Activated T-helper 2 cell treated with anti-CD3 and anti-CD28 coated beads, Interferon-gamma antibody, Interleukin-2, Interleukin-4, amounts not matched to agents 10 μg/mL and 5 μg/mL and 100 μg/mL, durations not matched to agents 14 hours and 24 hours and 36 hours (primary cell): Measurements from ENCODE around the gene CACNA2D3. TPM values are rescaled to one million over a fixed set of nuclear protein-coding genes. Genes with fewer than 3 reads are reported as not detected.

ENCODE experiments used
- DNase-seq: peaks from one replicate; pipeline ENCODE4 v3.0.0; 2021; ENCODE audit warnings: low spot score
- H3K27ac Mint-ChIP-seq: one replicate; pipeline ENCODE4 v1.8.0; 2021; ENCODE audit warnings: mixed read lengths
- H3K27me3 Mint-ChIP-seq: one replicate; pipeline ENCODE4 v1.8.0; 2021; ENCODE audit warnings: low read depth, mixed read lengths
- H3K36me3 Mint-ChIP-seq: one replicate; pipeline ENCODE4 v1.8.0; 2021; ENCODE audit warnings: low read depth, mixed read lengths
- H3K4me1 Mint-ChIP-seq: one replicate; pipeline ENCODE4 v1.8.0; 2021; ENCODE audit warnings: low read depth, mixed read lengths
- H3K4me3 Mint-ChIP-seq: one replicate; pipeline ENCODE4 v1.8.0; 2021; ENCODE audit warnings: low read depth, mild to moderate bottlenecking, moderate library complexity, mixed read lengths
- H3K9me3 Mint-ChIP-seq: one replicate; pipeline ENCODE4 v1.8.0; 2021; ENCODE audit warnings: mixed read lengths
- intact Hi-C: fragments of 100-400 bp; cut with micrococcal nuclease; formaldehyde crosslinking; loops from one replicate; pipeline ENCODE4 v1.15.1; 2023
- total RNA-seq: library from RNA; stranded (reverse); gene quantifications from 2 replicates; pipeline ENCODE4 v1.2.3, GENCODE V29; 2022

Gene CACNA2D3
- total RNA-seq, 1 donor from 2014 or later, result not detected

DNA sequence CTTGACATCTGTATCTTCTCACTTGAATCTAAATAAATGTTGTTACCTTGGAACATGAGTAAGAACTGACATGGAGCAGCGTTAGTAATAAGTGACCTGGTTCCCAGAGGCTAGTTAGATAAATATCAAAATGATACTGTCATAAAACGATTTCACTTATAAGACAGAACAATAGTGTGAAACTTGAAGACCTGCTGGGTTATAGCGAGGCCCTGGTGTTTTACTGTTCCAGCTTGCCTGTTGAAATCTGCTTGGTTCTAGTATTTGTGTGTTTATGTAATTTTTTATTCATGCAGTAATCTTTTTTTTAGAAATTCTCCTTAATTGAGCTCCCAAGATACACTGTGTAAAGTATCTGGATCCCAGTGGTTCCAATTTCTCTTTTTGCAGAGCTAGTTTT is 129.4 kb downstream of the CACNA2D3 start:
- DNase-seq, result no peak
- no peaks in the 10 kb centered on the region for H3K4me1 Mint-ChIP-seq
- intact Hi-C loops, result no loop called here

DNA sequence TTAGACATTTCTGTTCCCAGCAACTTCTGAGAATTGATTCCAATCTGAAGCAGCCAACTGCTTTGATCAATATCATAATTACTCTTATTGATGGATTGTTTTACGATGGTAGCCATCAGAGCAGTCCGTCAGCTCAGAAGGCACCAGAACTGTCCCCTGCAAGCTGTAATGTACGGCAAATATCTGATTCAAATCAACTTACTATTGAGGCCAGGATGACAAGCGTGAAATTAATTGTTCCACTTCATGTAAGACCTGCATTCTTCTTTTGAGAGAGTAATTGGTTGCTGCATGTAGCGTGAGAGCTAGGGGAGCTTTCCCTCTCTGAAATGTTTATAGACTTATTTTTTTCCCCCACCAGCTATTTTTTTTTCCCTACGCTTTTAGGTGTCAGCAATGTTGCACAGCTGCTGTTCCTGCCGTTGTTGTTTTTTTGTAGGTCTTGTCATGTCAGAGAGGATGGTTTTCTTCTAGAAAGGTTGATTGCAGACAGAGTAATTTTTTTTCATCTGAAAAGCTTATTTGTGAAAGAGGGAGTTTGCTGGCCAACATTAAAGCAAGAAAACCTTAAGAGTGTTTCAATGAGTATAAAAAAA is 134.9 kb downstream of the CACNA2D3 start:
- Mint-ChIP-seq H3K27me3 (no peaks in the 10 kb centered on the region), H3K27ac (no peak overlapping the region), H3K9me3 (no peaks in the 10 kb centered on the region), H3K36me3 (no peaks in the 10 kb centered on the region), H3K4me3 (no peak overlapping the region), H3K4me1 (no peaks in the 10 kb centered on the region)
- no peak for DNase-seq
- intact Hi-C loops, result no loop called here

More for the DNA sequence above, 129.4 kb downstream of the CACNA2D3 start:
- Mint-ChIP-seq H3K4me3 (no peak overlapping the region), H3K36me3 (no peaks in the 10 kb centered on the region), H3K27me3 (no peaks in the 10 kb centered on the region), H3K9me3 (peaks cover 1% of the 10 kb centered on the region), H3K27ac (no peak overlapping the region)

DNA sequence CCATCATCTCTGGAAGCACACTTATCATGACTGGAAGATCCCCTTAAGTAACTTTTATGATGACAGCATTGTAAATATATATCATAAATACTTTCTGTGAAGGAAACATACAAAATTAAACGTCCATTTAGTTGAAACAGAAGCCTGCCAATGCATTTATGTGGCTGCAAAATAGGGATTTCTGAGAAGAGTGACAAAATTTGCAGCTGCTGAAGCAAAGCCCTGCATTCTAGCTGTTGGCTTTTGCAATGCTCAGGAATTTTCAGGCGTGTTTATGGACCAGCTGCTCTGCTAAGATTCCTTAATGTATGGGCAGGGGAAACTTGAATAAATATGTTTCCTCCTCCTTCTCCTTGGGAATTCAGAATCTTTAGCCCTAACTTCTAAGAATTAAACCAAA is 137.3 kb downstream of the CACNA2D3 start:
- no peaks in the 10 kb centered on the region for H3K4me1 Mint-ChIP-seq
- H3K27me3 Mint-ChIP-seq, result no peaks in the 10 kb centered on the region
- intact Hi-C loops, result no loop called here
- H3K9me3 Mint-ChIP-seq, result no peaks in the 10 kb centered on the region
- no peak overlapping the region for H3K27ac Mint-ChIP-seq
- H3K36me3 Mint-ChIP-seq, result no peaks in the 10 kb centered on the region
- H3K4me3 Mint-ChIP-seq, result no peak overlapping the region
- no peak for DNase-seq

DNA sequence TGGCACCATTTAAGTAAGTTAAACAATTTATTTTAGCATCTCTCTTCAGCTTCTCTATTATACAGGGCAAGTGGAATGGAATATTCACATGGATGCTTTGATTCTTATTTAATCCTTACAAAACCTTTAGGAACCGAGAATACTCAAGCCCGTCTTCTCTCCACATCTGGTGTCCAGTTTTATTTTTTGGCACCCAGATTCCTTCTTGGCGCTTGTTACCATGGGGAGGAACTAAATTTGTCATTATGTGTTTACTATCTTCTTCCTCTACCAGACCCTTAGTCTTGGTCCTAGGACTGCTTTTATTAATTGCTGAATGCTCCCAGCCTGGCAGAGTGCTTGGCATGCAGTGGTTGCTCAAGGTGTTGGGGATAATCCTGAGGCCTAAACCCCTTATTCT is 138.8 kb downstream of the CACNA2D3 start:
- H3K9me3 Mint-ChIP-seq, result no peaks in the 10 kb centered on the region
- H3K27me3 Mint-ChIP-seq, result no peaks in the 10 kb centered on the region
- no peaks in the 10 kb centered on the region for H3K36me3 Mint-ChIP-seq
- no peaks in the 10 kb centered on the region for H3K4me1 Mint-ChIP-seq
- no peak overlapping the region for H3K27ac Mint-ChIP-seq
- DNase-seq, result no peak
- no peak overlapping the region for H3K4me3 Mint-ChIP-seq
- intact Hi-C loops, result no loop called here

DNA sequence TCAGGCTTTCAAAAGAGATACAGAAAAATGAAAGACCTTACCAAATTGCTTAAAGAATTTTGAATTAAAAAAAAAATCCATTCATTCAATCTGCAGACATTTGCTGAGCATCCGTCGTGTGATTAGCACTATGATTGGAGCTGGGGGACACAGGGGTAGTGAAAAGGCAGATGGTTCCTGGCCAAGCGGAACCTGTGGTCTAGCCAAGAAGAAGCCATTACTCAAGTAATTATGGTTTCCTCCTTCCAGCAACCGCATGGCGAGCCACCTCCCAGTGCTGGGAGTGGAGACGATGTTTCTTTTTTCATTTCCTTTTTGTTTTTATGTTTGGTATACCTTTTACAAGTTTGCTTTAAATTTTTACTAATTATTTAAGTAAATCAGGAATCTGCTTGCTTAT is 140.2 kb downstream of the CACNA2D3 start:
- Mint-ChIP-seq H3K36me3 (no peaks in the 10 kb centered on the region), H3K4me1 (no peaks in the 10 kb centered on the region), H3K4me3 (no peak overlapping the region), H3K27ac (no peak overlapping the region), H3K9me3 (no peaks in the 10 kb centered on the region), H3K27me3 (no peaks in the 10 kb centered on the region)
- no peak for DNase-seq
- intact Hi-C loops, result no loop called here

DNA sequence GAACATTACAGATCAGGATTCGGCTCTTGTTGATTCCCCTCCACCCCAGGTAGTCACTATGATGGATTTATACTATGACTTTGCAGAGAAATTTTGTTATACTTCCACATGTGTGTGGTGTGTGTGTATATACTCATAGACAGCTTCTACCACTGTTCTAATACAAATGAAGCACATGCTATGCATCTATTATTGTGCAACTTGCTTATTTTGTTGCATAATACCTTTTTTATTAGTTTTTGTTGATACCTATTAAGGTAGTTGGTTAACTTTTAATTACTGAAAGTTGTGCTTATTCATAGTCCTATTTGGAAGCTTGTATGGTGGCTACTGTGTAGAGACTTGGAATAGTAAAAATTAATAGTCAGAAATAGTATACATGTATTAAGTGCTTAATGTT is 140.6 kb downstream of the CACNA2D3 start:
- Mint-ChIP-seq H3K36me3 (no peaks in the 10 kb centered on the region), H3K4me1 (no peaks in the 10 kb centered on the region), H3K27me3 (no peaks in the 10 kb centered on the region), H3K4me3 (no peak overlapping the region), H3K9me3 (no peaks in the 10 kb centered on the region), H3K27ac (no peak overlapping the region)
- intact Hi-C loops, result no loop called here
- DNase-seq, result no peak

DNA sequence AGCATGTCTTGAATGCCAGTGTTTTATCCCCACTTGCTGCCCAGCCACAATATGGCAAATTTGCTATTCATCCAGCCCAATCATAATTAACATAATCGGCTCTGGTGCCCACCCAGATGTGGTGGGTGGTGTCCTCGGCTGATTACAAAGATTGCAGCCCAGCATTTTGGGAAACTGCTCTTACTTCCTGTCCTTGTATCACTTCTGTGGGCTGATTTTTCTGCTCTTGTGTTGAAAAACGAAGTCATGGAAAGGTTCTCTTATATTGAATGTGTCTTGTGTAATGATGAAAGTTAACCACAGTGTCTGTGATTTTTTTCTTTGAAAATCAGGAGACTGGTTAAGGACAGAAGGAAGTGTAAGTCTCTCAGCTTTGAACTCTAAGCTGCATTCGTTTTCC is 141.7 kb downstream of the CACNA2D3 start:
- Mint-ChIP-seq H3K27ac (no peak overlapping the region), H3K27me3 (no peaks in the 10 kb centered on the region), H3K4me3 (no peak overlapping the region), H3K9me3 (no peaks in the 10 kb centered on the region), H3K36me3 (no peaks in the 10 kb centered on the region), H3K4me1 (no peaks in the 10 kb centered on the region)
- intact Hi-C loops, result no loop called here
- no peak for DNase-seq

DNA sequence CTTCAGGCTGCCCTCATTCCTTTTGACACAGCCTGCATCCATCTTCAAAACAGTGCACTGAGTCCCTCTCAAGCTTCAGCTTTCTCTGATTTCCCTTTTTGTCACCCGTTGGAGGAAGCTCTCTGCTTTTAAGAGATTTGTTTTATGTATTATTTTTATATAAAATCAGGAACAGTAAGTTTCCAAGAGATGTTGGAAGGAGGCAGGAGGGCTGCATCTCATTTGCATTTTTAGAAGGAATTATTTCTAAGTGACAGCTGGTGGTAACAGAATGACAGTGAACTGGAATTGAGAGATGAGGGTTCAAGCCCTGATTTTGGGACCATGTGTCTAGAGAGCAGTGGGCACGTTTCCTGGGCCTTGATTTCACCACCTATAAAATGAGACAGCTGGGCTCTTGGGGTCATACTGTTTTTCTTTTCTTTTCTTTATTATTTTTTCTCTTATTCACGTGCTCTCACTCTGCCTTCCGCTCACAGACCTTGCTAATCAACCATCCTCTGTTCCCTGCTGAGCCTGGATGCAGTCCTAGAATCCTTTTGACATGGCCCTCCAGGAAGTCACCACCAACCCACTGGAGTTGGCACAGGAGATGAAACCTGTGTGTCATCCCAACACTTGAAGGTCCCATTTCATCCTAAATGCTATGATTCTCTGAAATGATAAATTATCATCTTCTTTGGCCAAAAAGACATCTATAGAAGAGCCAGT is 148.6 kb downstream of the CACNA2D3 start:
- no peak for DNase-seq
- Mint-ChIP-seq H3K36me3 (no peaks in the 10 kb centered on the region), H3K4me1 (no peaks in the 10 kb centered on the region), H3K27me3 (no peaks in the 10 kb centered on the region), H3K27ac (no peak overlapping the region), H3K4me3 (no peak overlapping the region), H3K9me3 (peaks cover 2% of the 10 kb centered on the region)
- intact Hi-C loops, result no loop called here

DNA sequence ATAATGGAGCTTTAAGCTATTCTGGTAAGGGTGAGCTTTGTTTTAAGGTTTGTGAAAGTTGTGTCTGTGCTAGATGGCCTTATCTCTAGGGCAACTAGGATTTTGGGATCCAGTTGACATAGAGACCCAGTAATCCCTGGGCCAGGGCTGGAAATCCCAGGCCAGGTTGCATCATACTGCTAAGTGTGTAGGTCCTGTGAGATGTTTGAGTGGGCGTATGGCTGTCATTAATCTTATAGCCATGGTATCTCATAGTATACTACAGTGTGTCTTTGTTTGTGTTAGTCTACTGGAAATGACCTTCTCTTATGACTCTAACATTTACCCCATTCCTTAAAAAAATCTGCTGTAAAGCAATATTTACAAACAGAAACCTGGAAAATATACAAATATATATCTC is 151.4 kb downstream of the CACNA2D3 start:
- no peak for DNase-seq
- Mint-ChIP-seq H3K27ac (no peak overlapping the region), H3K36me3 (no peaks in the 10 kb centered on the region), H3K4me3 (no peak overlapping the region), H3K27me3 (no peaks in the 10 kb centered on the region), H3K4me1 (no peaks in the 10 kb centered on the region), H3K9me3 (peaks cover 3% of the 10 kb centered on the region)
- intact Hi-C loops, result no loop called here

DNA sequence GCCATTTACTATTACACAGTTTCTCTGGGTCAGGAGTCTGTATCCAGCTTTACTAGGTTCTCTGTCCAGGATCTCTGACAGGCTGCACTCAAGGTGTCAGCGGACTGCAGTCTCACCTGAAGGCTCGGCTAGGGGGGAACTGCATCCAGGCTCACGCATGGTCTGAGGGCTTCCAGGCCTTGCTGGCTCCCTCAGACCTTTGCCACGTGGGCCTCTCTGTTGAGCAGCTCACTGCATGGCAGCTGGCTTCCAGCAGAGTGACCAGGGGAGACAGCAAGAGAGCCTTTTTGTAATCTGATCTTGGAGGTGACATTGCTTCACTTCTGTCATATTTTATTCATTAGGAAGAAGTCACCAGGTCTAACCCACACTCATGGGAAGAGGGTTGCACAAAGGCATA is 152.3 kb downstream of the CACNA2D3 start:
- Mint-ChIP-seq H3K36me3 (no peaks in the 10 kb centered on the region), H3K9me3 (peaks cover 3% of the 10 kb centered on the region), H3K27me3 (no peaks in the 10 kb centered on the region), H3K27ac (no peak overlapping the region), H3K4me1 (no peaks in the 10 kb centered on the region), H3K4me3 (no peak overlapping the region)
- intact Hi-C loops, result no loop called here
- DNase-seq, result no peak

DNA sequence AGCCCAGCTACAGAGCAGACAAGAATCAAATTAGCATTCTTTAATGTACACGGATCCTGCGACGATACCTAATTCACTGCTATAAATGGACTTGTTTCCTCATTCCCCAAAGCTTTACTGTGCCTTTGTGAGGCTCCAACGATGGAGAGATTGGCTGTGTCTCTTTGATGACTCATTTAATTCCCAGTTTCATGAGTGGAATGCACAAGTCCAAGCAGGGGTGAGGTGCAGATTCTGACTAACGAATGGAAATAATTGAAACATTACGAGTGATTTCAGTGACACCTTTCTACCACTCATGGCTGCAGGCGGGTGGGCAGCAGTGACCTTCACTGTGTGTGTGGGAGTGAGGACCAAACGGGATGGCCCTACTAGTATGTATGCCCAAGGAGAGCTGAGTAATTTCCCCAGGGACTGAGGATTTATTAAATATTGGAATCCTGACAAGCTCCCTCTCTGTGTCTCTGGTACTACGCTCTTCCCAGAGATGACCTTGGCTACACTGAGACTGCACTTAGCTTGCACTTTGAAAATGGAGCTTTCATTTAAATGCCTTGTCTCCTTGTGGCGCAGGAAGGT is 156.7 kb downstream of the CACNA2D3 start:
- no peaks in the 10 kb centered on the region for H3K36me3 Mint-ChIP-seq
- peaks cover 3% of the 10 kb centered on the region for H3K27me3 Mint-ChIP-seq
- no peaks in the 10 kb centered on the region for H3K4me1 Mint-ChIP-seq
- H3K4me3 Mint-ChIP-seq, result no peak overlapping the region
- H3K27ac Mint-ChIP-seq, result no peak overlapping the region
- DNase-seq, result no peak
- H3K9me3 Mint-ChIP-seq, result peaks cover 3% of the 10 kb centered on the region
- intact Hi-C loops, result no loop called here

DNA sequence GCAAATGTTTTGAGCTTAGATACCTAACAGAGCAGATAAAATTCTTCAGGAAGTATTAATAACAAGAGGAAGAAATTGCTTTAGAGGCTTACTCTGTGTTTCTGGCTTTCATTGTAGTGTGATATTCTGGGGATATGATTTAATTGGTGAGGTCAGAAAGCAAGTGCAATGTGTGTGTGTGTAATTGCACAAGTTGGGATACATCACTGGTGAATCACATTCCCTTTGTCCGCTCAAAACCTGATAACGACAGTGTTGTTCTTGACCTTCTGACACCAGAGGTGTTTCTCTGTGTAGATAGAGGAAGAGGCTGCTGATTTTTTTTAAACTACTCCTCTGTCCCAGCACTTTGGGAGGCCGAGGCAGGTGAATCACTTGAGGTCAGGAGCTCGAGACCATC is 161.1 kb downstream of the CACNA2D3 start:
- no peak overlapping the region for H3K27ac Mint-ChIP-seq
- H3K9me3 Mint-ChIP-seq, result no peaks in the 10 kb centered on the region
- no peak for DNase-seq
- H3K4me1 Mint-ChIP-seq, result no peaks in the 10 kb centered on the region
- H3K36me3 Mint-ChIP-seq, result no peaks in the 10 kb centered on the region
- H3K4me3 Mint-ChIP-seq, result no peak overlapping the region
- peaks cover 3% of the 10 kb centered on the region for H3K27me3 Mint-ChIP-seq
- intact Hi-C loops, result no loop called here

DNA sequence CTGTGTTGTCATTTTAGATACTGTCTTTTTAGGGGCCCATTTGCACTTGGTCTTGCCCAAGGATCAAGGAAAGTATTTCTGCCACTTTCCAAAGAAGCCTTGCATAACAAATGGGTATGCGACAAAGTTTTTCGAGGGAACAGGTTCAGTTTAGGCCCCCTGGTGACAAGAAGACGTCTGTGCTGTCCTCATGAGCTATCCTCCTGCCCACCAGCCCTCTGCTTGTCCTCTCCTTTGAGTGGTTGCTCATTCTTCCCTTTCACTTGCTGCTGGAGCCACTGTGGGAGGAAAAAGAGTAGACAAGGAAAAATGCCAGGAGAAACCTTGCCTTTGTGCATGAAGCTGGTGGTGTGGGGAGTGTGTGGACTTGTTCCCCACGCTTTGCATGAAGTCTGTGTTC is 171.9 kb downstream of the CACNA2D3 start:
- intact Hi-C loops, result no loop called here
- Mint-ChIP-seq H3K9me3 (no peaks in the 10 kb centered on the region), H3K27me3 (no peaks in the 10 kb centered on the region), H3K36me3 (no peaks in the 10 kb centered on the region), H3K4me3 (no peak overlapping the region), H3K27ac (no peak overlapping the region), H3K4me1 (no peaks in the 10 kb centered on the region)
- no peak for DNase-seq
